ENCODE measurements around the gene PCBP3.

Gene PCBP3

DNA sequence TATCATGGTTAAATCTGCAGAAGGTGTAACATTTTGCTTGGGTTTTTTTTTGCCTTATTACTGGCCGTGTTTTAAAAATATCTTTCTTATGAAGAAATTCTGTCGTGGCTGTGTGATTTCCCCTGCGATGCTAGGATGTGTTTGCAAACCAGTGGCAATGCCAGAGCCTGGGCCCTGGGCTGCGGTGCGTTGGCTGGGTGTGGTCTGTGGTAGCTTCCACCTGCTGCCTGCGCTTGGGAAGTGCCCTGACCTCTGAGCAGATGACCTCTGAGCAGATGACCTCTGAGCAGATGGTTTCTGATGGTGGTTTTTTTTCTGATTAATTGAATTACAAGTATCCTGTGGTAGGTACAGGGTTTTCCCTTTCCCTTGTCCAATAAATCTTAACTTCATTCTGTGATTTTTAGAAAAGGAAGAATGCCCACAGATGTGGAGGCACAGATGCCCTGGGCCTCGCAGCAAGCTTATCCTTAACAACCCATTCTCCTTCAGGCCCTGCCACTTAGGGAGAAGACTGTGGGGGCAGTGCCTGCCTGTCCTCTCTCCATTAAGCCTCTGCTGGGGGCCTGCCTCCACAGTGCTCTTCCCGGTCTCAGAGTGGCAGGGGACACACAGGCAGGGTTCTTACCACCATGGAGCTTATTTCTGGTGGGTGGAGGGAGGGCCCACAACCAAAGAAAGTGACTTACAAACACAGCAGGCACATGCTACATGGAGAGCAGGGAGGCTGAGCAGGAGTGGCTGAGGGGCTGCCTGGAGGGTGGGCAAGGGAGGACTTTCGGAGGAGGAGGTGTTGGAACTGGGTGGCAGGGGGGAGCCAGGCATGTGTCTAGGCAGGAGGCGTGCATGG is 81.7 kb downstream of the PCBP3 start:
- DNase-seq (ENCODE audit: low read depth): no peak

DNA sequence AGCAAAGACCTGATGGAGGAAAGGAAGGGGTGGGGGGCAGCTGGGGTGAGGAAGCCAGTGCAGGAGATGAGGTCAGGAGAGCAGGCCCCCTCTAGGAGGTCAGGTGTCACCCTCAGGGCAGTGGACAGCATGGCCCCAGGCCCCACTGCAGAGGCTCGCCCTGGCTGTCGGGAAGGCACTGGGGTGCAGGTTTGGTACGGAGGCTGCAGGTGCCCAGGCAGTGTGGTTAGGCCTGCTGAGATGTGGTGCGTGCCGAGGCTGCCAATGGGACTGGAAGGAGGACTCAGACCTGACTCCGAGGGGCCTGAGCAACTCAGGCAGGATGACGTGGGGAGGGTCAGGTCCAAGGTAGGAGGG is 82.3 kb downstream of the PCBP3 start:
- no peak for DNase-seq (ENCODE audit: low read depth)

DNA sequence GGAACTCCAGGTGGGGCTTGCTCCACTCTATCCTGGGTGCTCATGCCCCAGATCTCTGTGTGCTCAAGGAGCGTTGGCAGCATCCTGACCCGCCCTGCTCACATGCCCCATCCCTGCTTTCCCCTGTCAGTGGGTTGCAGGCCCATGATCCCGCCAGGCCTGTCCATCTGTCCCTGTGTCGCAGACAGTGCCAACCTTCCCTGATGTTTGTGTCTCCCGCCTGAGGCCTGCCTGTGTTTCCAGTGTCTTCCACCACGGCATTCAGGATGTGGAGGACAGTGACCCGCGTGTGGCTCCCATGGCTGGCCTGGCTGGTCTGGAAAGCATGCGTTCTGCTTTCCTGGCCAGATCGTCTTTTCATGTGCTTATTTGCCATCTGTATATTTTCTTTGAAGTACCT is 82.9 kb downstream of the PCBP3 start:
- DNase-seq (ENCODE audit: low read depth): no peak

DNA sequence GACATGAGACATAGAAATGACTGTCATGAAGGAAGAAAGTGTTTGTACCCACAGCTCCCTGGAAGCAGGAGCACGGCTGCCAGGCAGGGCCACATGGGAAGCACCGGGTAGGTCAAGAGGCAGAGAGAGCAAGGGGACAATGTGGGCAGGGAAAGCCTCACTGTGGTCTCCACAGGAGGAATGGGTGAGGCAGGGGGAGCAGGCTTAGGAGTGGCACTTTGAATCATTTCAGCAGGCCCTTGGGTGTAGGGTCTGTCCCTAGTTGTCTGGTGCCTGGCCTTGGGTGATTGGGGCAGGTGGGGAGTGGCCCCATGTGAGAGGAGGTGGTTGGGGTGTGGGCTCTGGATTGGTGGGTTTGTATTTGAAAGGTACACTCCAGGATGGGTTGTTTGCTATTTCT is 83.9 kb downstream of the PCBP3 start:
- DNase-seq (ENCODE audit: low read depth): no peak

DNA sequence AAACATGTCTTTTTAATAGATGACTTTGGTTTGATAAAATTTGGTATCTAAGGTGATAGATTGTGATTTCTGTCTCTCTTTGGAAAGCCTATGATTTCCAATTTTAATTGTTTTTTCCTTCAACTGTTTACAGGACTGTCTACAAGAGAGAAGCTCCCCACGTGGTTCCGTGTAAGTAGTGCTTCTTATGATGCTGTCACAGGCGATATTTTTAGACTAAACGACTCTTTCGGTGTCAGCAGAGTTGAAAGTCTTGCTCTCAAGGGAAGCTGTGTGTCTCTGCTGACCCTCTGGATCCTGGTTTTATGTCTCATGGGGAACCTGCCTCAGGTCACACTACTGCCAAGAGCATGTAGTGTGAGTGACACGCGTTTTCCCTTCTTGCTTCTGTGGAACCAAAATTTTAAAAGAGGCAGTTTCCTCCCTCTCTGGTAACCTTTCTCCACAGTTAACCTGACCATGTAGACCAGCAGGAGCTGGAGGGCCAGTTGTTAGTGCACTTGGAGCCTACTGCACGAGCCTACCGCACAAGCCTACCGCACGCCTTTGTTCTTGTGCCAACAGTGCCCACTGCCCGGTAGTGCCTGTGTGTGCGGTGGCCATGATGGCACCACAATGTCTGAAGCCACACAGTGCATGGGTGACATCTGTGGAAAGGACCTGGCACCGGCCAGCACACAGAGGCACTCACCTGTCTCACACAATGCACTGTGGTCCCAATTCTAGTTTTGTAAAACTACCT is 91.9 kb downstream of the PCBP3 start:
- DNase-seq (ENCODE audit: low read depth): no peak

DNA sequence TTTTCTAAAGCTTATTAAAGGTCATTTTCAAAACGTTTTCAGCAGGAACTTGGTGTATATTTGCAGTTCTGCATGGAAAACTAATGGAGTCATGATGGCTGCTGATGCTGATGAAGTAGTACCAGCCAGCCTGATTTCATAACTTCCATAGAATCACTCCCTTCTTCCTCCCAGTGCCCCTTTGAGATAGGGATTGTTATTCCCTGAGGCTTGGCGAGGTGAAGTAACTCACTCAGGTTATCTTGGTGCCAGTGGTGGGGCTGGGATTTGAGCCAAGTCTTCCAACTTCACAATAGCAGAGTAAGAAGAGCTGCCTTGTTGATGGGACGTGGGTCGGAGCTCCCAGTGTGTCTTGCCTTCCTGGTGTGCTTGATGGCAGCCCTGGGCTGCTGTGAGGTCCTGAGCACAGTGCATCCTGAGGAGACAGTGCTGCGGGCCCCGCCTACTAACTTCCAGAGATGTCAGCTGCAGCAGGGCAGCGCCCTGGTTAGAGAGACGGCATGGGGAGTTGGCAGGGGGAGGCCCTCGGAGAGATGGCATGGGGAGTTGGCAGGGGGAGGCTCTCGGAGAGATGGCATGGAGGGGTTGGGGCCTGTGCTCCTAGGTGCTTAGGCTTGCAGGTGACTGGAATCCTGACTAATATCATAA is 92.6 kb downstream of the PCBP3 start:
- no peak for DNase-seq (ENCODE audit: low read depth)

DNA sequence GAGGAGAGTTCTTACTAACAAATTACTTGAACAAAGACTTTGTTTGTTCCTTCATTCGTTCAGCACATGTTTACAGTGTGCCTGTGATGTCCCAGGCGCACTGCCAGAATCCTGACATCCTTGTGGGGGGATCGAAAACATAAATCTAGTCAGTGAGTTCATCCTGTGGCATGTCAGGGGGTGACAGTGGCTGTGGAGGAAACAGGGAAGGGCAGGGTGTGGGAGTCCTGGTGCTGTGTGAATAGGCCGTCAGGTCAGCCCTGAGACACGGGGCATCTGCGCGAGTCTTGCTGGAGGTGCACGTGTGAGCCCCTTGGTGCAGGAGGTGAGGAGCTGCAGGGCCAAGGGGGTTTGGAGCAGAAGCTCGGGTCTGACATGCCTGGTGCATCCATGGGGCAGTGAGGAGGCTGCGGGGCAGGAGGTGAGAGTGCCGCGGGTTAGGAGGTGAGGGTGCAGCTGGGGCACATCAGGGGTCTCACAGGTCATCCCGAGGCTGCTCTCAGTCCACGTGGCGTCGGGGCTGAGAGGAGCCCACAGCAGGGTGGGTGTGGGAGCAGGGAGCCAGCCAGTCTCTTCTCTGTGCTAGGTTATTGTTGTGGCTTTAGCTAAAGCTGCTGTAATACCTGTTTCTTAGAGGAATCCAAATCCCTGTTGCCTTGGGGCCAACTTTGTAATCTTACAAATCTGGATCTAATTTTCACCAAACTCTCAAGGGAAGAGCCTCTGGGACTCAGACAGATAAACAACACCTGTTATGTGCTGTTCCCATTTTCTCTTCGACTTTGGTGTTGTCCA is 93.4 kb downstream of the PCBP3 start:
- no peak for DNase-seq (ENCODE audit: low read depth)

DNA sequence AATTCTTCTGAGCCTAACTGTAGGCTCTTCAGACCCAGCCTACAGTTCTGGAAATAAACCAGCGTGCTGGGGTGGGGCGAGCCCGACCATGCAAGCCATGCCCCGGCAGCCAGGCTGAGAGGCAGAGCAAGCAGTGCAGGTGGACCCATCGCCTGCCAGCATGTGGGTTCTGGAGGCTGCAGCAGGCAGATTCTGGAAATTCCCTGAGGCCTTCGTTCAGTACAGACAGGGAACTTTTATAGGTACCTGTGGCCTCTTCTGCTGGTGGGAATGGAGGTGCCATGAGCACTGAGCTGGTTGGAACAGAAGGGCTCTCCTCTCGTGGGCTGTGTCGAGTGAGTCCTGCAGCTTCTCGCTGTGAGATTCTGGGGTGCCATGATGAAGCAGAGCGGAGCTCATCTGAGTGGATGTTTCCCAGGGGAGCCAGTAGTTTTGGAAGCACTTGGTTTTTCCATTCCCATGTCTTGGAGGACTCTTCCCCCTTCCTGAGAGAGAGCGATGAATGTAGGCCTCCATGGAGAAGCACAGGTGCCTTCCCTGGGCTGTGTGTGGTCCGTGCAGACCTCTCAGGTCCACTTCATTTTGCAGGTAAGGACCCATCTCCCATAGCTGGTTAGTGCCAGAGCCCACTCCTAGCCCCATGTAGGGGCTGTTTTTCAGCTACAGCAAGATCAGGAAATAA is 94.1 kb downstream of the PCBP3 start:
- DNase-seq (ENCODE audit: low read depth): no peak

DNA sequence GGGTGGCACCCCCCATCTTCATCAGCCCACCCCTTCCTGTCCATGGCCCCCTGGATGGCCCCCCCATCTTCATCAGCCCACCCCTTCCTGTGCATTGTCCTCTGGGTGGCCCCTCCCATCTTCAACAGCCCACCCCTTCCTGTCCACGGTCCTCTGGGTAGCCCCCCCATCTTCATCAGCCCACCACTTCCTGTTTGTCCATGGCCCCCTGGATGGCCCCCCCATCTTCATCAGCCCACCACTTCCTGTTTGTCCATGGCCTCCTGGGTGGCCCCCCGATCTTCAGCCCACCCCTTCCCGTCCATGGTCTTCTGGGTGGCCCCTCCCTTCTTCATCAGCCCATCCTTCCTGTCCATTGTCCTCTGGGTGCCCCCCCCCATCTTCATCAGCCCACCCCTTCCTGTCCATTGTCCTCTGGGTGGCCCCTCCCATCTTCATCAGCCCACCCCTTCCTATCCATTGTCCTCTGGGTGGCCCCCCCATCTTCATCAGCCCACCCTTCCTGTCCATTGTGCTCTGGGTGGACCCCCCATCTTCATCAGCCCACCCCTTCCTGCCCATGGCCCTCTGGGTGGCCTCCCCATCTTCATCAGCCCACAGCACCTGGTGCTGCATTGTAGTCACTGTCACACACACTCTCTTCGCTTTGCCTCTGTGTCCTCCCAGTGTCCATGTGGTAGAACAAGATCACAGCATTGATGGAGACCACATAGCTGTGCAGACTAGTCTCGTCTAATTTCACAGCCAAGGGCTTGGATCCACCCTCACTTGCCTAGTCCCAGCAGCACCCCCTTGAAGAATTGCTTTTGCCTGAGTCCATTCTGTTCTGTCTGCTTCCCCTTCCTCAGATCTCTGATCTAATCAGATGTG is 95.9 kb downstream of the PCBP3 start:
- no peak for DNase-seq (ENCODE audit: low read depth)

DNA sequence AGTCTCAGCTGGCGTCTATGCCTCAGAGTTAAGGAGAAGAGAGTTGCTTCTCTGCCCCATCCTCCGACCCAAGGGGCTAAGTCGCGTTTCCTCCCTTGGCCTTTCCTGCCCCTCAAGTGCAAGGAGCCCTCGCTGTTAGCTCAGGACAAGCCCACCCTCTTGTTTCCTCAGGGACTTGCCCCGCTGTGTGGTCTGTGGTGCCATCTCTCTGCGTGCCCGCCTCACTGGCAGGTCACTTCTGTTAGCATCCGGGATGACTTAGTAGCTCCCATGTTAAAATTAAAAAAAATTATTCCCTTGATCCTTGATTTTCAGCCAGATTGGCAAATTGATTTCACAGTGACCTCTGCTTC is 96.5 kb downstream of the PCBP3 start:
- no peak for DNase-seq (ENCODE audit: low read depth)

DNA sequence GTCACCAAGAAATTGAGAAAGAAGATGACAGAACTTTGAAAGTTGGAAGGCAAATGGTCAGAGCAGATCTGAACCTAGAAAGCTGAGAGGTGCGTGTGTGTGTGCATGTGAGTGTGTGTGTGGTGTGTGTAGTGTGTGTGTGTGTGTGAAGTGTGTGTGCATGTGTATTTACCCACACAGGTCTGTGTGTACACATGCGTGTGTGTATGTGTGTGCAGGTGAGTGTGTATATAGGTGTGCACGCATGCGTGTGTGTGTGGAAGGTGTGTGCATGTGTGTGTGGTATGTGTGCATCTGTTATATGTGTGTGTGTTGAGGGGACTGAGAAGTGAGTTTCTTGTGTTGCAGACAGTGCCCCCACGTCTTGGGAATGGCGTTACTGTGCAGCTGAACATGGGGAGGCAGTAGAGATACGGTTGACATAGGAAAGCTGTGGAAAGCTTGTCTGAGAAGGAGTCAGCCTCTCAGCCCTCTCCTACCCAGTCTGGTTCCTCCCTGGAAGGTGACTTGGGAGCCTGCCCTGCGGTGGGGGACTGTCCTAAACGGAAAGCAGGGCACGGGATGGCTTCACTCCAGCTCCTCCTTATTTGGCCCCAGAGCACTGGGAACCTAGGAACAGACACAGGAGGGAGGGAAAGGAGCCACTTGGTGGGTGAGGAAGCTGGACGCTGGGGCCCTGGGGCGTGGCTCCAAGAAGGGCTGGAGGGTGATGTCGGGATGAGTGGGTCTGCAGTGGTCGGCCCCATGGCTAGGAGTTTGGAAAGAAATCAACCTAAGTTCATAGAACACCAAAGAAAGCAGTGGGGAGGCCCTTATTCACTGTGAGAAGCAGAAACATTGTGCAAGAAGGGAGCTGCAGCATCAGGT is 97.2 kb downstream of the PCBP3 start:
- no peak for DNase-seq (ENCODE audit: low read depth)

DNA sequence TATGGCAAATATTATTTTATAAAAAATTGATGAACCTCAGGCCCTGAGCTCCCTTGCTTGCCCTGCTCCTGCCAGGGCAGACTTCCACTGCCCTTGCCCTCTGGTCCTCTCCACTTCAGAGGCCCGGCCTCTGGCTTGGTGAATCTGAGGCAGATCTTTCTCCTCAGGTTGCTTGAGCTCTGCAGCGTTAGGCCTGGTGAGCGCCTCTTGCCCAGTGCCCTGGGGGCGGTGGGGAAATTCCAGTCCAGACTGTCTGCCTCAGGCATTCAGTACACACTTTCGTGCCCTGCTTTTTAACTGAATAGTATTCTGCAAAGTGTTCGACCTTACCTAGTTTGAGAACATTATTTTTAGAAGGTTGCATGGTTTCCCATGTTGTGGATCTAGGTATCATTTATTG is 98.2 kb downstream of the PCBP3 start:
- DNase-seq (ENCODE audit: low read depth): no peak

DNA sequence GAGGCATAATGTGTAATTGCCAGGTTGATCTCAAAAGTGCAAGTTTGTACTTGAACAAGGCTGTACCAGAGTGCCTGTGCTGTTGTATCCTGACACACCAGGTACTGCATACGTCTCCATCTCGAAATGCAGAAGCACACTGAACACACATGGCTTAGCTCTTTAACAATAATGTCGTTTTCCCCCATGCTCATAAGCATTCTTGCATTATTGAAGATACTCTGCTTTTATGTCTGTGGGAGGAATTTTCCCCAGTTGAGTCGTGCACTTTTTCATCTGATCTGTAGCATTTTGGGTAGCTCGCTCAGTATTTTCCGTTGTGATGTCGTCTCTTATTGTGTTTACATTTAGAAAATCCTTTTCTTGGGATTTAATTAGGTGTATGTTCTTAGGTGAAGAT is 98.7 kb downstream of the PCBP3 start:
- no peak for DNase-seq (ENCODE audit: low read depth)

DNA sequence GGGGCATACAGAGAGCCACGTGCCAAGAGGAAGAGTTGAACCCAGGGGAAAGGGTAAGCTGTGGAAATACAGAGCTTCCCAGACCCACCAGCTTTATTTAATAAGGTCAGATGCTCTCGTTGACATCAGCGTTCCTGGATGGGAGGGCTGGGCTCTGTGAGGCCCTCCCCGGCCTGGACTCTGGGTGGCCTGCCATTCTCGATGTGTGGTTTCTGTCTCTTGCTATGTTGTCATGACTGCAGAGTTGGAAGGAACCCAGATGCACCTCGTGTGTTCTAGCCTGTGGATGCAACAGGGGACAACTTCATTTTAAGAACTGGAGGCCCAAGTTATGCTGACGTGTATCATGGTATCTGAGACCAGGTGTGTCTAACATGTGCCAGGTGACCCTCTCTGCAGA is 101.7 kb downstream of the PCBP3 start:
- no peak for DNase-seq (ENCODE audit: low read depth)

DNA sequence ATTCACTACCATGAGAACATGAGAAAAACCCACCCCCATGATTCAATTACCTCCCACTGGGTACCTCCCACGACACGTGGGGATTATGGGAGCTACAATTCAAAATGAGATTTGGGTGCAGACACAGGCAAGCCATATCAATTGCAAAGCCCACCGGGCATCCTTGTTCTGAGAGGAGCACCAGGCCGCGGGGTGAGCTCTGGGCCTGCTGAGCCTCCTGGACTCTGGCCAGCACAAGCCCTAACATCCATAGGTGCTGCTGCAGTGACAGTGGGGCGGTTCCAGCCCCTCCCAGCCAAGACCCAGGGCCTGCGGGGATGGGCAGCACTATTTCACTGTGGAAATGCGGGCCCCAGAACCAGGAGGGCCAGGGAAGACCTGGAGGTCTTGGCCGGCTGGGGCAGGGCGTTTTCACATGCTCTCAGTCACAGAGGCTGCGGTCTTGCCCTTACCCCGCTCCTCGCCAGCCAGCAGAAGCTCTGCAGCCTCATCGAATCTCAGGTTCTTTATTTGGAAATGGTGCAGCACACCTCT is 103.8 kb downstream of the PCBP3 start:
- DNase-seq (ENCODE audit: low read depth): no peak

DNA sequence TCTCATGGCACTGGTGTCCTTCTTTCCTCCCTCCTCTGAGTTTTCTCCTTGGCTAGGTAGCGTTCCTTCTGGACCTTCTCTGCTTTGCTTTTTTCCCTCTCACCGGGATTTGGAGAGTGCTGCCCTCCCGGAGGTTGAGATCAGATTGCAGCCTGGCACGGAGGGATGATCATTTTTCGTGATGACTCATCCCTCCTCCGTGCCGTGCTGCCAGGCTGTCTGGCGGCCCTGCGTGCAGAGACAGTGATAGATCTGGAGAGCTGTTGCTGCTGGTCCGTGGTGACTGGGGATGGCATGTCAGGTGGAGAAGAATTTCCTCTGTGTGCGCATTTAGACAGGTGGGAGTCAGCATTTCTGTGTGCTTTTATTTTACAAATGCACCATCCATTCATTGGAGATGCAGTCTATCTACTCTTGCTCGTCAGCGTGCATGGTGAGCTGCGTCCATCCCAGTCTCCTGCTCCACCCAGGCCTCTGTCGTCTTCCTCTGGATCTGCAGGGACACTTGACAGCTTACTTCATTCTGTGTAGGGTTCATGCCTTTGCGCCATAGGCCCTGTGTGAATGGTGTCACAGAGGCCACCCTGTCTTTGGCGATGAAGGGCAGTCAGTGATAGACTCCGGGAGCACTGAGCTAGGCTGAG is 104.4 kb downstream of the PCBP3 start:
- peak; percentile 43 for DNase-seq (ENCODE audit: low read depth)

DNA sequence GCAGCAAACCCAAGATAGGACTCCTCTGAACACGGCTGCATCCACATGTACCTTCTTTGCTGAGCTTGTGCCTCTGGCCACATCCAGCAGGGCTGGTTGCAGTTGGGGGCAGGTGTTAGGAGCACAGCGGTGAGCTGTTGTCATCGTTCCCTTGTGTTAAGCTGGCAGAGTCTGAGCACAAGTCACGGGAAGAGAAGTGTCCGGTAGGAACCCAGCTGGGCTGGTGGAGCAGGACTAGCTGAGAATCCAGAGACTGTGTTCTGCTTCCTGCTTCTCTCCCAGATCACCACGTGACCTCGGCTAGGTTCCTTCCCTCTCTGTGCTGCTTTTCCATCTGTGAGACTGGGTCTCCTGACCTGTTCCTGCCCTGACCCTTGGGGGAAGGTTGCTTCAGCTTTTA is 105.1 kb downstream of the PCBP3 start:
- DNase-seq (ENCODE audit: low read depth): no peak

DNA sequence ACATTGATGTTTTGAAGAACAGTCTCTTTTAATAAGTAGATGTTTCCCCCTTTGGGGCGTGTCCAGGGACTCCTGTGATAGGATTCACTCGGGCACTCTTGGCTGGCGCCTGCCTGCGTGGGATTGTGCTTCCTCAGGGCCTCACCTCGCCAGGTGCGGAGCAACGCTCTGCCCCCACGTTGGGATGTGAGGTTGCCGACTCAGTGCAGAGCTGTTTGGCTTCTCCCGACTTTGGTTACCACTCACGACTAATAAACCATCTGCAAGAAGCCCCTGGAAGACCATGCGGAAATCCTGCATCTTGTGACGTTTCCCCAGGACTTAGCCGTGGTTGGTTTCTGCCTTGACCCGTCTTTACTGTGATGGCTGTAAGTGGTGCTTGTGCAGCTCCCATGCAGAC is 106.4 kb downstream of the PCBP3 start:
- DNase-seq (ENCODE audit: low read depth): no peak

DNA sequence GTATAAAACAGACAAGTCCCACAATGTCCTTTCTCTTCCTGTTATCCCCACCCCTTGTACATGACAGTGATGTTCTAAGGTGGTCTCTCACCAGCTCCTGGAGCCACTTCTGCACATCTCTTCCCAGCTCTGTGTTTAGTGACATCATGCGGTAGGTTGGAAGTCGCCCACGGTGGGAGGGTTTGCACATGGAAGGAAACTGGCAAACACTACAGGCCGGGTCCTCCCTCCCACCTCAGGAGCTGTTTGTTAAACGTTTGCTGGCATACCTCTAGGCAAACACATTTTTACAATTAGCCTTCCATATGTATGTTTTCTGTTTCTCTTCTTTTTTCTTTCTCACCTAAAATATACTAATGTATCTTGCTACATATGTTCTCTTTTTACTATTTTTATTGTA is 107.4 kb downstream of the PCBP3 start:
- no peak for DNase-seq (ENCODE audit: low read depth)

Data from ELR (cell line).